HepG2 (cell line): Measurements from ENCODE around the gene ALG10. TPM values are rescaled to one million over a fixed set of nuclear protein-coding genes. Genes with fewer than 3 reads are reported as not detected.

ENCODE experiments used
- ATF5 ChIP-seq: sonication (generic); formaldehyde crosslinking; IDR thresholded peaks from 2 replicates; pipeline ENCODE4 v1.4.0; 2020; ENCODE audit warnings: mild to moderate bottlenecking, low read depth, missing genetic modification reagents
- ATF6 ChIP-seq: sonication (generic); formaldehyde crosslinking; conservative IDR thresholded peaks from 2 replicates; pipeline ENCODE4 v1.4.0; 2020; ENCODE audit warnings: missing genetic modification reagents
- GABPA ChIP-seq, 2 experiments: IDR thresholded peaks; 2 replicates each; pipeline ENCODE4 v1.6.1; 2011 to 2016; ENCODE audit warnings: low read depth in 2 of 2, low read length in 1 of 2, missing biosample characterization in 1 of 2, missing genetic modification characterization in 1 of 2
- HDAC2 ChIP-seq: sonication (generic); formaldehyde crosslinking; IDR thresholded peaks from 2 replicates; pipeline ENCODE4 v1.4.0; 2020; ENCODE audit warnings: missing genetic modification reagents
- KLF6 ChIP-seq: IDR thresholded peaks from 2 replicates; pipeline ENCODE4 v1.8.0; 2016; ENCODE audit warnings: missing biosample characterization, missing genetic modification reagents
- NR2F6 ChIP-seq, 2 experiments: IDR thresholded peaks; 2 replicates each; pipeline ENCODE4 v1.6.1; 2016; ENCODE audit warnings: antibody characterized with exemption in 1 of 2, mild to moderate bottlenecking in 1 of 2
- PRDM10 ChIP-seq: sonication (generic); formaldehyde crosslinking; IDR thresholded peaks from 2 replicates; pipeline ENCODE4 v1.4.0; 2020; ENCODE audit warnings: low read depth, missing genetic modification reagents
- RERE ChIP-seq: IDR thresholded peaks from 2 replicates; pipeline ENCODE4 v1.6.1; 2016; ENCODE audit warnings: low read depth, missing genetic modification reagents, missing compliant biosample characterization
- RNF2 ChIP-seq: fragments of 450-650 bp; conservative IDR thresholded peaks from 2 replicates; pipeline ENCODE4 v1.6.1; 2016; ENCODE audit warnings: low read depth
- SIN3B ChIP-seq: fragments of 150-350 bp; IDR thresholded peaks from 2 replicates; pipeline ENCODE4 v1.6.1; 2014; ENCODE audit warnings: low read length
- SRSF1 ChIP-seq: fragments of 200-400 bp; formaldehyde crosslinking; optimal IDR thresholded peaks from 2 replicates; pipeline ENCODE3; 2017; ENCODE audit warnings: mild to moderate bottlenecking, low read depth, low read length, moderate library complexity
- STAG1 ChIP-seq: sonication (generic); formaldehyde crosslinking; IDR thresholded peaks from 2 replicates; pipeline ENCODE4 v1.4.0; 2020; ENCODE audit warnings: missing genetic modification reagents
- TBX3 ChIP-seq: fragments of 450-650 bp; IDR thresholded peaks from 2 replicates; pipeline ENCODE4 v1.6.1; 2017; ENCODE audit warnings: antibody characterized with exemption, mild to moderate bottlenecking, inconsistent platforms, borderline replicate concordance
- TOE1 ChIP-seq: sonication (generic); formaldehyde crosslinking; IDR thresholded peaks from 2 replicates; pipeline ENCODE4 v1.4.0; 2020; ENCODE audit warnings: mild to moderate bottlenecking, missing genetic modification reagents
- ZFP82 ChIP-seq: sonication (generic); formaldehyde crosslinking; IDR thresholded peaks from 2 replicates; pipeline ENCODE4 v1.5.1; 2020; ENCODE audit warnings: mild to moderate bottlenecking, missing genetic modification reagents, borderline replicate concordance
- ZKSCAN8 ChIP-seq: IDR thresholded peaks from 2 replicates; pipeline ENCODE4 v1.6.1; 2016; ENCODE audit warnings: borderline replicate concordance, missing genetic modification reagents, missing compliant biosample characterization
- polyA plus RNA-seq, 8 experiments: library from polyadenylated mRNA; depleted of rRNA in 3 of 8; stranded (reverse) in 7 of 8; unstranded in 1 of 8; fragments of >200 nt; fragmentation: Illumina TruSeq in 4 of 8; extraction: Trizol in 4 of 8; gene quantifications; 2 replicates each; pipeline versions ENCODE4 v1.2.1 to v1.2.3, GENCODE V29; 2011 to 2016; ENCODE audit warnings: low read depth in 4 of 8, missing spikeins in 1 of 8, mixed read lengths in 1 of 8; ENCODE audit not compliant: insufficient read depth in 1 of 8
- total RNA-seq, 5 experiments: library from RNA; depleted of rRNA; stranded (reverse); fragments of >200 nt; fragmentation: Illumina TruSeq; extraction: Trizol; gene quantifications; 2 replicates each; pipeline ENCODE4 v1.2.3, GENCODE V29; 2016; ENCODE audit warnings: low read depth in 1 of 5

The ALG10 gene
- total and polyA plus RNA-seq, 2 of the 13 experiments (the other 11 are each of a cell fraction or from before 2014, with no cell fraction given), result 7.9 to 17.4 TPM

- no peak for TF ChIP-seq ATF5 (CRISPR knock-in tag)
- no peak for TF ChIP-seq NR2F6 (IDR thresholded peaks at IDR 0.05)
- peak; percentile 45; the same call in 1 of the 2 replicates for TF ChIP-seq NR2F6 (CRISPR knock-in tag; IDR thresholded peaks at IDR 0.05)
- peak; percentile 82 for TF ChIP-seq ZFP82 (CRISPR knock-in tag)
- 0 out of 2 replicates have a peak, but pooled peaks have one; percentile 33 for TF ChIP-seq PRDM10 (CRISPR knock-in tag)
- peak; percentile 45; the same call in 1 of the 2 replicates for TF ChIP-seq RERE (CRISPR knock-in tag)
- no peak for TF ChIP-seq SRSF1
- TF ChIP-seq TBX3, result no peak
- peak; percentile 91 for TF ChIP-seq SIN3B
- 0 out of 2 replicates have a peak, but pooled peaks have one; percentile 42 for TF ChIP-seq TOE1 (CRISPR knock-in tag)
- TF ChIP-seq KLF6 (CRISPR knock-in tag), result peak; percentile 28; the same call in 1 of the 2 replicates
- TF ChIP-seq ATF6 (CRISPR knock-in tag), result 0 out of 2 replicates have a peak, but pooled peaks have one; percentile 66
- peak; percentile 88 for TF ChIP-seq GABPA (IDR thresholded peaks at IDR 0.05; ENCODE audit: low read depth, low read length)
- TF ChIP-seq GABPA (CRISPR knock-in tag; IDR thresholded peaks at IDR 0.05; ENCODE audit: low read depth), result peak; percentile 97
- TF ChIP-seq ZKSCAN8, result 0 out of 2 replicates have a peak, but pooled peaks have one; percentile 26
- TF ChIP-seq STAG1, result peak; percentile 82
- peak; percentile 81 for TF ChIP-seq HDAC2 (CRISPR knock-in tag)
- TF ChIP-seq RNF2, result no peak
Observed at GRCh38 chr12:34022079-34022830, at the start of gene ALG10 (continued).
